ENCODE data around the gene KRTAP12-1. TPM values are rescaled to one million over a fixed set of nuclear protein-coding genes. Genes with fewer than 3 reads are reported as not detected.
A peak's percentile ranks its signal among the peaks of the same experiment; 100 is the strongest.

KRTAP12-1 gene
- total RNA-seq, 1 donor from 2014 or later, result not detected

GRCh38 chr21:44710756-44711326, 28.9 kb upstream of the KRTAP12-1 start:
- Histone ChIP-seq H3K4me1 (ENCODE audit: insufficient read depth, low read length) (no peaks in the 10 kb centered on the region), H3K4me3 (ENCODE audit: insufficient read depth, low read depth, low read length) (no peak overlapping the region), H3K79me2 (ENCODE audit: insufficient read depth, low read length) (no peaks in the 10 kb centered on the region), H3K9me3 (ENCODE audit: insufficient read depth, low read depth, low read length) (no peaks in the 10 kb centered on the region), H2AFZ (ENCODE audit: low read depth, low read length) (no peak overlapping the region), H4K20me1 (ENCODE audit: insufficient read depth, low read length) (no peaks in the 10 kb centered on the region), H3K4me2 (ENCODE audit: low read length) (no peak overlapping the region), H3K36me3 (ENCODE audit: insufficient read depth, low read length) (no peaks in the 10 kb centered on the region), H3K27ac (ENCODE audit: low read depth, low read length) (no peak overlapping the region), H3K9ac (ENCODE audit: low read length) (no peak overlapping the region), H3K27me3 (ENCODE audit: insufficient read depth, low read length) (peaks cover 70% of the 10 kb centered on the region)
- DNase-seq (ENCODE audit: low read depth) (no peak), FAIRE-seq (no peak)
- Mint-ChIP-seq H3K36me3 (ENCODE audit: low read depth, unreplicated experiment) (no peaks in the 10 kb centered on the region), H3K4me3 (ENCODE audit: unreplicated experiment) (no peak overlapping the region), H3K4me1 (ENCODE audit: low read depth, unreplicated experiment) (peaks cover 4% of the 10 kb centered on the region), H3K9me3 (ENCODE audit: unreplicated experiment) (peaks cover 10% of the 10 kb centered on the region), H3K27ac (ENCODE audit: unreplicated experiment) (no peak overlapping the region), H3K27me3 (ENCODE audit: low read depth, unreplicated experiment) (peaks cover 82% of the 10 kb centered on the region)
- peak; percentile 33 for TF ChIP-seq EZH2 (IDR thresholded peaks at IDR 0.05; ENCODE audit: insufficient read depth, low read length)
- TF ChIP-seq CTCF (IDR thresholded peaks at IDR 0.05; ENCODE audit: insufficient read depth, low read depth, low read length), result no peak

GRCh38 chr21:44710294-44710665, 28.3 kb upstream of the KRTAP12-1 start:
- H3K4me2 ChIP-seq (ENCODE audit: low read length), result no peak overlapping the region
- FAIRE-seq, result no peak
- H3K27ac ChIP-seq (ENCODE audit: low read depth, low read length), result no peak overlapping the region
- peaks cover 68% of the 10 kb centered on the region for H3K27me3 ChIP-seq (ENCODE audit: insufficient read depth, low read length)
- no peak for TF ChIP-seq EZH2 (IDR thresholded peaks at IDR 0.05; ENCODE audit: insufficient read depth, low read length)
- no peak for TF ChIP-seq CTCF (IDR thresholded peaks at IDR 0.05; ENCODE audit: insufficient read depth, low read depth, low read length)
- no peaks in the 10 kb centered on the region for H4K20me1 ChIP-seq (ENCODE audit: insufficient read depth, low read length)
- no peak for DNase-seq (ENCODE audit: low read depth)
- Mint-ChIP-seq H3K27me3 (ENCODE audit: low read depth, unreplicated experiment) (peaks cover 80% of the 10 kb centered on the region), H3K4me1 (ENCODE audit: low read depth, unreplicated experiment) (peaks cover 4% of the 10 kb centered on the region), H3K9me3 (ENCODE audit: unreplicated experiment) (peaks cover 11% of the 10 kb centered on the region), H3K36me3 (ENCODE audit: low read depth, unreplicated experiment) (no peaks in the 10 kb centered on the region), H3K4me3 (ENCODE audit: unreplicated experiment) (no peak overlapping the region), H3K27ac (ENCODE audit: unreplicated experiment) (no peak overlapping the region)
- H3K4me1 ChIP-seq (ENCODE audit: insufficient read depth, low read length), result no peaks in the 10 kb centered on the region
- H3K36me3 ChIP-seq (ENCODE audit: insufficient read depth, low read length), result no peaks in the 10 kb centered on the region
- H3K9ac ChIP-seq (ENCODE audit: low read length), result no peak overlapping the region
- H3K4me3 ChIP-seq (ENCODE audit: insufficient read depth, low read depth, low read length), result no peak overlapping the region
- no peaks in the 10 kb centered on the region for H3K79me2 ChIP-seq (ENCODE audit: insufficient read depth, low read length)
- no peak overlapping the region for H2AFZ ChIP-seq (ENCODE audit: low read depth, low read length)
- no peaks in the 10 kb centered on the region for H3K9me3 ChIP-seq (ENCODE audit: insufficient read depth, low read depth, low read length)
